GM12801 (cell line): ENCODE measurements around the gene CRIP3.

Source experiments
- CTCF ChIP-seq: IDR thresholded peaks from one replicate; pipeline ENCODE4 v1.5.1; 2011; ENCODE audit warnings: control low read depth; ENCODE audit not compliant: insufficient read length; ENCODE audit errors: extremely low read depth

Gene CRIP3

GRCh38 chr6:43298565-43299337, 9.9 kb downstream of the CRIP3 start:
- TF ChIP-seq CTCF: no peak

- TF ChIP-seq CTCF: no peak
Measured at GRCh38 chr6:43297644-43298564, 10.7 kb downstream of the CRIP3 start, which contains the start of gene SLC22A7. TSS of gene SLC22A7 (plus strand) at chr6:43298260. CDS start at chr6:43298359, 99 bp downstream.

- TF ChIP-seq CTCF: no peak
Measured at GRCh38 chr6:43296780-43297497, 11.7 kb downstream of the CRIP3 start.

DNA sequence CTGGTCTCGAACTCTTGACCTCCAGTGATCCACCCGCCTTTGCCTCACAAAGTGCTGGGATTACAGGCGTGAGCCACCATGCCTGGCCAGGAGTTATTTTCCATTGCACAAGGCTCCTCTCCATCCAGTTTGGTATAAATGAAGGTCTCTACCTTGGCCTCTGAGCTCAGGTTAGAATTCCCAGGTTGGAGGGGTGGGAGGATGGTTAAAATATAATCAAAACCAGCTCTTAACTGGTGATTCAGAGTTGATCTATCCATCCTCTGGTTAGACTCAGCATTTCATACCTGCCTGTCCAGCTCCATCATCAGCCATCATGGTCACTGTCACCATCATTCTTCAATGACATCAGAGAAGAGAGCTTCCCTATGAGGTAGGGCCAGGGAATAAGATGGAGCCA, 13.2 kb downstream of the CRIP3 start:
- TF ChIP-seq CTCF: no peak

GRCh38 chr6:43294536-43294935, 14.1 kb downstream of the CRIP3 start:
- TF ChIP-seq CTCF: no peak

DNA sequence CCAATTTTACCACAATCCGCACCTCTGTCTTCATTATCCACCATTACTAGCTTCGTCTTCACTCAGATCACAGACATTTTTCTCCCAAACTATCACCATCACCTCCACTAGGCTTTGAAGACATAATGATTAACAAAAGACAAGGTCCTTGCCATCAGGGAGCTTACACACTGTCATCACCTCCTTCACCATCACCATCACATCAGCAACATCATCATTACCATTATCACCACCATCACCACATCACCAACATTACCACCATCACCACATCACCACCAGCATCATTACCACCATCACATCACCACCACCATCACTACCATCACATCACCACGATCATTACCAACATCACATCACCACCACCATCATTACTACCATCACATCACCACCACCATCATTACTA, 14.9 kb downstream of the CRIP3 start:
- TF ChIP-seq CTCF: no peak
